Hippocampal formation (tissue), 2 donors: ENCODE results near the gene PAX3.

Experiments used
- DNase-seq, 2 donors: peaks; one replicate each; lab custom pipeline; 2025; lab: John Stamatoyannopoulos, UW

PAX3 gene

GRCh38 chr2:222270396-222270795, 28.4 kb downstream of the PAX3 start:
- no peak for DNase-seq

DNA sequence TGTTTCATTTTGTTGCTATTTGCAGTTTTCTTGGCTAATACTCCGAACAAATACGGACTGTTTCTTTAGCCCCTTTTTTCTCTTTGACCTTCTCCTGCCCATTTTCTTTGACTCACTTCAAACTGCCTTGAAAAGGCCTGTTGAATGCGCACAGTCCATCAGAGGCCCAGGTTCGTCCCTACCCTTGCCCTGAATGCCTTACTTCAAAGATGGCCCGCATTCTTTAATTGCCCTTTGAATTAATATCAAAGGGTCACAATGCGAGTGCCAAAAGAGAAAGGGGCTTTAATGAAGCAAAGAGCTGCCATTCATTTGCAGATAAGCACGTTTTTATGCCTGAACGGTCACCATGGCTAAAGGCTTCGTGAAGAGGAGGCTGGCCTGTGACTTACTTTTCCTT, 29.7 kb downstream of the PAX3 start:
- DNase-seq: no peak

GRCh38 chr2:222268311-222268990, 30.3 kb downstream of the PAX3 start:
- no peak for DNase-seq

GRCh38 chr2:222264791-222265320, 33.9 kb downstream of the PAX3 start:
- no peak for DNase-seq

- no peak for DNase-seq
Observed at GRCh38 chr2:222261504-222261903, 37.3 kb downstream of the PAX3 start.

- no peak for DNase-seq
Observed at GRCh38 chr2:222257645-222258044, 41.2 kb downstream of the PAX3 start.

- DNase-seq: no peak
Observed at GRCh38 chr2:222256250-222256649, 42.5 kb downstream of the PAX3 start.

DNA sequence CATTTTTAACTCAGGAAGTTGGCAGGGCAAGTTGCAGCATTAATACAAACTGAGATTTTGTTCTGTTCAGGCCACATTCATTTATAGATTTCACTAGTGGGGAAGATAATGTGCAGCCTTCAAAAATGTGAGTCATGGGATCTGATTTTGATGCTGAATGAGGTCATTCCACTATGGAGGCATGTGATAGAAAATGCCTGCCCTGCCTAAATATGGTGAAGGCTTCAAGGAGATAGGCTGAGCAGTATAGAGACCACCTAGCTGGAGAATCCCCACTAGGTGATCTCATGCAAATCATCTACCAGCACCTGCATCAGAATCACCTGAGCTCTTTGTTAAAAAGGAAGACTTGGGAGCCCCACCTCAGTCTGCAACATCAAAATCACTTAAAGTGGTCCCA, 43.7 kb downstream of the PAX3 start:
- DNase-seq: no peak

GRCh38 chr2:222250313-222250712, 48.5 kb downstream of the PAX3 start:
- no peak for DNase-seq

DNA sequence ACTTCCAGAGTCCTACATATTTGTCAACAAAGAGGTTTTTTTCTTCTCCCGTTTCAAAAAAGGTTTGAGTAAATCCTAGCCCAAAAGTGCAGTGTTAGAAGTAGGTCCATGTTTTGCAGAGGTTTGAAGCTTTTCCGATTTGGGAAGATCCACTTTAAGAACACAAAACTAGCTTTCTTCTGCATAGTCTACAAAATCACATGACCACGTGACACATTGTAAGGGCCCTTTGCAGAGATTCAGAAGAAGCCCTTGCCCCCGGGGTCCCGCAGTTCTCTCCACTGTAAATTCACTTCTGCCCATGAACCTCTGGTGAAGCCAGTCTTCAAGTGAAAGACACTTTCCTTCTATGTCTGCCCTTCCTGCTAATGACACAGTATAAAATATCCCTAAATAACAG, 49.4 kb downstream of the PAX3 start:
- no peak for DNase-seq

- no peak for DNase-seq
Observed at GRCh38 chr2:222248818-222249217, 50.0 kb downstream of the PAX3 start.

DNA sequence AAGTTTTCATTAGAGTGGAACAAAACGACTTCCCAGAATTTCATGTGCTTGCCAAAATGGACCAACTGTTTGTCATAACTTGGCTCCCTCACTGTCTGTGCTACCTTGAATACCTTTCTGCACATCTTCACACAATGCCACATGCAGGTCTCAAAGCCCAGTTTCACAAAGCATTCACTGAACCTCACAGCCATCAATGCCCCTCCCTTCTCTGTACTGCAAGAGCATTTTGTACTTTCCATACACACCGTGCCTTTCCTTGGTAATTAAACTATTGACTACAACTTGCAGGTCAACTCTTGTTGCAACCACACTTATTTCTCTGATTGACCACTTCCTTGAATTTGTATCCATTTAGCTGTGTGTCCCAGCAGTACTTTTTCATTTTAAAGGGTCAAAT, 50.5 kb downstream of the PAX3 start:
- DNase-seq: no peak

GRCh38 chr2:222242532-222242931, 56.3 kb downstream of the PAX3 start:
- DNase-seq: no peak

- DNase-seq: no peak
Observed at GRCh38 chr2:222241128-222241870, 57.5 kb downstream of the PAX3 start.

GRCh38 chr2:222240676-222241049, 58.1 kb downstream of the PAX3 start:
- no peak for DNase-seq

DNA sequence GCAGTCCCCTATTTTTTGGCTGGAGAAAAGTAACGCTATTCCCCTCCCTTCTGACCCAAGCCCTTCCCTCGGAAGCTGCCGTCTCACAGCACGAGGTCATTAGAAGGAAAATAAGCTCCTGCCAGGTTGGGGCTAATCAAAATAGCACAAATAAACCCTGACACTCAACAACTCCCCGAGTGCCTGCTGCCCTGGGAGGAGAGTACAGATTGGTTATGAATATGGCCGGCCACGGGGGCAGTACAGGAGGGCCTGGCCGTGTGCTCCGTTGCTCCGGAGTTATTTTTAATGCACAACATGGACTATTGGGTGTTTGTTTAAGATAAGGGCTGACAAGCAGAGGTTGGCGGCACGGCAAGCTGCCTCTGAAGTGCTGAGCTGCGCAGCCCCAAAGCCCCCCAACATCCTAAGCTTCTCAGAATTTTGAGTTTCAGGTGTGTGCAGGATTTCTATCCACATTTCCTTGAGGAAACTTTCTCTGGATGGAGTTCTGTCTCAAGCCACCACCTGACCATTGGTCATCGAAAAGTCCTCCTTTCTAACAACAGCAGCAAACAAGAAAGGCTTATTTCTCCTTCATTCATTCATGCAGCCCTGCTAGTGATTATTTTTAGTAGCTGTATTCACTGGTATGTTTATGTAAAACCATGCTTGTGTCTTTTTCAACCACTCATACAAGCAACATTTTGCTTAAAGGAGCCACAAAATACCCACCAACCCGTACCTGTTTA, 58.7 kb downstream of the PAX3 start:
- DNase-seq: no peak

DNA sequence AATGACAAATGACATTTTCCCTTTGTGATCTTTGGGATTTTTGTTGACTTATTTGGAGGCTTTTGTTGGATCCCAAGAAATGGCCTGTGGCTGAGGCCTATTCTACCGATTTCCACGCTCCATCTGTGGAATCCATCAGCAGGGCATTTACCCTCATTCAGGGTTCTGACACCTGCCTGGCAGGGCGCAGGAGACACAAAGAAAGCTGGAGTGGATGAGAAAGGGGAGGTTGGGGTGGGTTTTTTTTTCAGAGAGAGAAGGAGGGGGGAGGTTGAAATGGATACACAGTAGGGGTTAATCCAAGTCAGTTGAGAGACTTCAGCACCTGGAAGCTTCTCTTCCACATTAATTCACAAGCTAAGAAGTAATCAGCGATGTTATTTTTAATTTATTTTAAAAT, 59.7 kb downstream of the PAX3 start:
- no peak for DNase-seq

GRCh38 chr2:222238072-222238471, 60.7 kb downstream of the PAX3 start:
- no peak for DNase-seq

- no peak for DNase-seq
Observed at GRCh38 chr2:222232839-222233238, 66.0 kb downstream of the PAX3 start.

- DNase-seq: no peak
Observed at GRCh38 chr2:222232372-222232771, 66.4 kb downstream of the PAX3 start.

- no peak for DNase-seq
Observed at GRCh38 chr2:222228054-222228453, 70.7 kb downstream of the PAX3 start.

DNA sequence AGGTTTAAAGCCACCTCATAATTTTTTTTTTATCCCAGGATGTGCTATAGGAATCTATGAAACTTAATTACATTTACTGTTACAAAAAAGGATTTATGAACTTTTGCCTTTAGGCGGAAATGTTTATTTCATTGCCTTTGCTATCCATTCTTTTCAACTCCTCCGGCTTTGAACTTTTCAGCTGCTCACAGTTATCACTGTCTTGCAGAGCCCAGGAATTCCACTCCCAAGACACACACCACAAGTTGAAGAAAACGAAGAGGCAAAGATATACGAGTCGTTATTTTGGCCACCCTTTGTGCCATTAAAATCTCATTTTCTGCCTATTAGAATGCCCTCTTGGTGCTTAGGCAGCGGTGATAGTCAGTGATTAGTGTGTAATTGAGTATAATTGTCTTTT, 80.0 kb downstream of the PAX3 start:
- DNase-seq: no peak

- DNase-seq: no peak
Observed at GRCh38 chr2:222217712-222218111, 81.1 kb downstream of the PAX3 start.
